ENCODE measurements around the gene TBC1D22A.

Gene TBC1D22A

GRCh38 chr22:46835693-46836092 is 73.2 kb downstream of the TBC1D22A start:
- DNase-seq (ENCODE audit: low read depth) = no peak

DNA sequence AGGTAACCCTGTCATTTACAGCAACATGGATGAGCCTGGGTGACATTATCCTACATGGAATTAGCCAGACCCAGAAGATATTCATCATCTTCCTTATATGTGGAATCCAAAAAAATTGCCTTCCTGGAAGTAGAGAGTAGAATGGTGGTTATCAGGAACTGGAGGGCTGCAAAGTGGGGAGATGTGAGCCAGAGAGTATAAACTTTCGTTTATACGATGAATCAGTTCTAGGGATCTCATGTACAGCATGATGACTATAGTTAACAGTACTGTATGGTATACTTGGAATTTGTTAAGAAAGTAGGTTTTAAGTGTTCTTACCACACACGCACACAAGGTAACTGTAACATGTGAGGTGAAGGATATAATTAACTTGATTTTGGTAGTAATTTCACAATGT is 79.1 kb downstream of the TBC1D22A start:
- no peak for DNase-seq (ENCODE audit: low read depth)

- no peak for DNase-seq (ENCODE audit: low read depth)
These were observed 80.2 kb downstream of the TBC1D22A start for GRCh38 chr22:46842606-46843005.

DNA sequence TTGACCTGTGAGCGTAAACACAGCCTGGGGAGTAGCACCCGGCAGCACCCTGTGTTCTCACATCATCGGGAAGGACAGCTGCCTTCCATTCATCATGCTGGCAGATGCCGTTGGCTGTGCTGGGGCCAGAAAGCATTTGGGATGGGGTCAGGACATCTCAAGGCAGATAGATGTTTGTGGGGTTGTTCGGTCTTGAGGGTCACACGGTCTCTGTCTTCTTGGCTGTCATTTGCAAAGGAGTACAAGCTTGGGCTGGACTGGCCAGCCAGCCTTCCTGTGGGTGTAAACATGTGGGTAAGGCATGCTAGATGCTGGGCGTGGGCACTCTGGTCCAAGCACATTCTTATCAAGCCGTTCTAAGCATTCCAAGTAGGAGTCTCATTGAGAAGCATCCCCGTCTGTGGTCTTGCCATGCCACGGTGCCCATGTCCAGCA is 81.4 kb downstream of the TBC1D22A start:
- no peak for DNase-seq (ENCODE audit: low read depth)

DNA sequence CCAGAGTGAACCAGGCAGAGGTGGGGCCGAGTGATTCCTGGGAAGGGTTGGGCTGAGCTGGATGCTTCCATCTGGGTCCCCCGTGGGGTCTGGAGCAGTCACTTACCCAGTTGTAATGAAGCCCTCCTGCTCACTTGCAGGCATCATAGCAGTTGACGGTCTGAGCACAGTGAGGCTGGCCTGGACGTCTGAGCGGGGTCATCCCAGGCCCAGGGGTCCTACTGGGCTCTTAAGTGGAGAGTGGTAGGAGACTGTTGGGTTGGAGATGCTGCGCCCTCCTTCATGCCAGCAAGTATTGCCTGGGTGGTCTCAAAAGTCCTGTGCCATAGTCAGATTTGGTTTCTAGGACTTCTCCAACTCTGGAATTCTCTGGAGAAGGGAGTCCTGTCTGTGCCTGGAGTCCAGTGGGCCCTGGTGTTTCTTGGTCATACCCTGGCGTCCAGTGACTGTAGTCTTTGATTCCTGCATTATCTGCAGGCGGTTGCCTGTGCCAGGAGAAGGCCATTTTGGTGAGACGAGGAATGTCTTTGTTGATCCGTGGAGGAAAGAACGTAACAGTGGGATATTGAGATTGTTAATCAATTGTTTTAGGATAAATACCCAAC is 82.3 kb downstream of the TBC1D22A start:
- no peak for DNase-seq (ENCODE audit: low read depth)

DNA sequence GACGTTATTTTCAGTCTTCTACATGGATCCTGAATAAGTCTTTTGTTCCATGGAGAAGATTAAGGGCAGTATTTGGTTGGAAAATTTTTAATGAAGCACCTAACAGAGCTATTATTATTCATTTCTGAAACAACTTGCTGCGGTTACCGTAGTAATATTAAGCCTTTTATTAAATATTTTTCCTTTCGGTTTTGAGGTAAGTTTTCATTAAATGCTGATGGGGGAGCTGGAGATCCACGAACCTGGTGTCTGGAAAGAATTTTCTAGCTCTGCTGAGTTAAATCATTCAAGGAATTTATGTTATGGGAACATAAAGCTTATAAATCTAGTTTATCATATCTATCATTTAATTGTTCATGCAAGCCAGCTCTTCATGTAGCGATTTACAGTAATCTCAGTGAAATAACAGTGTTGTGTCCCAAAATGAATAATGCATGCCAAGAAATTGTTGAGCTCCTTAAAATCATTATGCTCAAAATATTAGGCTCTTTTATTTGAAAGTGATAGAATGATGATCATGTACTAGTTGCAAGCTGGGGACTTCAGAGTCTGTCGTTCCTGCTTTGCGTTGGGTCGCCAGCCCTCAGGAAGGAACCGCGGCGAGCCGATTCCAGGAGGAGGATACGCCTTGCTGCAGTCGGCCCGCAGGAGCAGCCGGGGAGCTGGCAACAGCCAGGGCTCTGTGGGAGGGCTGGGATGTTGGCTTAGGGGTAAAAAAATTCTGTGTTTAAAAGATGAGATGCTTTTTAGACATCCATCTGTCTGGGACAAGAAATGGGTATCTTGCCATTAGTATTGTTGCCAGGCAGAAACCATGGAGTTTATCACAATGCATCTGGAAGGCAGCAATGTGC is 83.1 kb downstream of the TBC1D22A start:
- DNase-seq (ENCODE audit: low read depth) = no peak

DNA sequence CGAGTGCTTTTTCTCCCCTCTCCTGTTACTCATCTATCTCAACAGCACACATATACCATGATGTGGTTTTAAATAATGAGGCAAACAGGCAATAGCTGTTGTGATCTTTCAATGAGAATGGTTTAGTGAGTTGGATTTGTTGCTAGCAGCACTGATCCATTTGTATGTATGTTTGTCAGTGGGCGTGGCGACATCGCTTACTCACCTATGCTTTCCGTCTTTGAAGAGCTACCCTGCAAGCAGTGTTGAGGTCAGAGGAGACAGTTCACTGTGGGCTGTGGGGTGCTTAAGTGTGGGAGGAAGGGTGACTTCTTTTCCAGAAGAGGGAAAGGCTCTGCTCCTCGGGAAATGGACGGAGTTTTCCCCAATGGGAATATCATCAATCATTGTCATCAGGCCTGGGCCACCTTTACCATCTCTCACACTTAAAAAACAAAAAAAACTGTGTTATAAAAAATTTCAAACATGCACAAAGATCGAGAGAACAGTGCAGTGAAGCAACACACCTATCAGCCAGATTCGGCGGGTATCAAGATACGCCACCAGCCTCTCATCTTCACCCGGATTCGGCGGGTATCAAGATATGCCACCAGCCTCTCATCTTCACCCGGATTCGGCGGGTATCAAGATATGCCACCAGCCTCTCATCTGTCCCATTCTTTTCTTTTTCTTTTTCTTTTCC is 83.8 kb downstream of the TBC1D22A start:
- DNase-seq (ENCODE audit: low read depth) = no peak

GRCh38 chr22:46846832-46847355 is 84.4 kb downstream of the TBC1D22A start:
- DNase-seq (ENCODE audit: low read depth) = no peak

- no peak for DNase-seq (ENCODE audit: low read depth)
These were observed 85.7 kb downstream of the TBC1D22A start for GRCh38 chr22:46848197-46848596.

DNA sequence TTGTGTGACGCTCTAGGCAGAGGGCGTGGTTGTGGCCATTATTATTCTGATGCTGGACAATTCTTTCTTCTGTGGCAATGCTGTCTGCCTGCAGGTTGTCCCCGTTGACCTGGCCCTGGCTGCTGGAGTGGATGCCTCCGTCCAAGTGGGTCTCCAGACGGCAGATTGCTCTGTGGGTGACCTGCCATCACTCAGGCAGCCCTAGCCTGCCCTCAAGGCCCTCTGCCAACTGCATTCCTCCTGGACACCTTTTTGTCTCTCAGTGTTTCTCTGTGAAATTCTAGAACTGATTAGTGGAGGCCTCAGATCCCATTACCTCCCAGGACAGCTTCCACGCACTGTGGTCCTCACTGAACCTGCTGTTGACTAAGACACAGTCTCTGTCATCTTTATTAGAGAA is 86.7 kb downstream of the TBC1D22A start:
- DNase-seq (ENCODE audit: low read depth) = no peak

- no peak for DNase-seq (ENCODE audit: low read depth)
These were observed 87.5 kb downstream of the TBC1D22A start for GRCh38 chr22:46849951-46850350.

DNA sequence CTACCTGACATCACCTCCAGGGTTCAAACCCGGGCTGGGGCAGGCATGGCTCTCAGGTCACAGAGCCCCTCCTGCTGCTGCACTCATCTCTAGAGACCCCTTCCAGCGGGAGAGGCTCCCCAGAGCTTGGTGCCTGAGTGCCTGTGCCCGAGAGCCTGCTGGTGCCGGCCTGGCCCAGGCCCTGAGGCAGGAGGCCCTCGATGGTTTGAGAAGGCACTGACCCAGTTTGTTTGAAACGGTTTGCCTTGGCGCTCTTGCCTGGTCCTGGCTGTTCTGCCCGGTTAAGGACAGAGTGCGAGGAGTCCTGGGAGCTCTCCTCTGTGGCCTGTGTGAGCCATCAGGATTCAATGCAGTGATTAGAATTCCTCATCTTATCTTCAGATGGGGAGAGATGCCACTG is 88.9 kb downstream of the TBC1D22A start:
- no peak for DNase-seq (ENCODE audit: low read depth)

- no peak for DNase-seq (ENCODE audit: low read depth)
These were observed 89.5 kb downstream of the TBC1D22A start for GRCh38 chr22:46851941-46852340.

GRCh38 chr22:46852771-46853170 is 90.3 kb downstream of the TBC1D22A start:
- no peak for DNase-seq (ENCODE audit: low read depth)

- DNase-seq (ENCODE audit: low read depth) = no peak
These were observed 90.7 kb downstream of the TBC1D22A start for GRCh38 chr22:46853191-46853590.

DNA sequence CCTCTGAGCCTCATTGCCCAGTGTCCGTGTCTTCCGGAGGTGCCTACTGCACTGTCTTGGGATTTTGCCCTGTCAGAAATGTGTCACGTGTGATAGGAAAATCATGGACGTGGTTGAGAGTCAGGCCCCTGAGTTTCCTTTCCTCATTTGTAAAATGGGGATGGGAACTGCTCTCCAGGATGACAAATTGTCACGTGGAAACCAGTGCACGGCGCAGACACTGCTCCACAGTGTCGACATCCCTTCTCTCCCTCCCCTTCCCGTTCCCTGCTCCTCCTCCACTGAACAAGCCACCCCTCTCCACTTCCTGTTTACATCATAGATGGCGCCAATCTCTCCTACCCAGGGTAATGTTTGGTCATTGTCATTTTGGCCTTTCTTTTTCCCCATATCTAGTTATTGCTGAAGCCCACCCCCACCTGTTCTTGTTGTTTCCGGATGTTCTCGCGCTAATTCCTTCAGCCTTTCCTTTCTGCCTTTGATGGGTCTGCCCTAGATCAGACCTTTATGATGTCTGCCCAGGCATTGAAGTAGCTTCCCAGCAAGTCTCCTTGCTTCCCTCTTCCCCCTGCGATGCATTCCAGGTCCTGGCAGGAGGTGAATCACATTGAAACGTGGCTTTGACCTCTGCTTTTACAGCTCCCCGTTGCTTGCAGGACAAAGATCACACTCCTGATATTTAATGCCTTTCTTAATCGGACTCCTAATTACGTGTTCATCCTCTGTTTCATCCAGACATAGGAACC is 91.8 kb downstream of the TBC1D22A start:
- no peak for DNase-seq (ENCODE audit: low read depth)

DNA sequence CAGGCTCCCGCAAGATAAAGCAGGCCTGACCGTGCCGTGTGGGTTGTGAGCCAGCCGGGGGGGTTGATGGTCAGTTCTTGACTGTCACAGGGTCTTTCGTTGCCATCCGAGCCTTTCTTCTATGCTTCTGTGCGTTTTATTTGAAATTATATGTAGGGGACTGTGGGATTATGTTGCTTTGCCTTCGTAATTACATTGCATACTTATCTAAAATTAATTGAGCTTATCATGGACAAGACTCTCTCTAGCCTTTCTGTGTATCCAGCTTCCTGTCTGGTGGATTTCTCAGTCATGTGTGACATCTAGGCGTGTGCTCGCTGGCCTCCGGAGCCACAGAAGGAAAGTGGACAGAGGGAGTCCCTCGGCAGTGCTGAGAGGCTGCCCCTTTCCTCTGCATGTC is 93.2 kb downstream of the TBC1D22A start:
- DNase-seq (ENCODE audit: low read depth) = no peak

DNA sequence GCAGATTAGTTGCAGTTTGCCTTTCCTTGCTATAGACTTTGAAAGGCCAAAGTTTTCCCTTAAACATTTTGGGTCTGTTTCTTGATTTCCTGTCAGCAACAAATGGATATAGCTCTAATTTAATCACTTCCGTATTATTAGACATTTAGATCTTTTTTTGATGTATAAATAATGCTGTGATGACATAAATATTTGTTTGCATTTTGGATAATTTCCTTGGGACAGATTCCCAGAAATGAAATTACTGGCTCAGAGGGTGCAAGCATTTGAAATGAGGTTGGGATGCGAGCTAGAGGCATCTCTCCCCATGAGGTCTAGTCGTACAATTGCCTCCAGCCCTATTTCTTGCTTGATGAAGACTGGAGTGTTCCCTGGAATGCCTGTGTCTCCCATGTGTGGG is 94.2 kb downstream of the TBC1D22A start:
- DNase-seq (ENCODE audit: low read depth) = no peak

DNA sequence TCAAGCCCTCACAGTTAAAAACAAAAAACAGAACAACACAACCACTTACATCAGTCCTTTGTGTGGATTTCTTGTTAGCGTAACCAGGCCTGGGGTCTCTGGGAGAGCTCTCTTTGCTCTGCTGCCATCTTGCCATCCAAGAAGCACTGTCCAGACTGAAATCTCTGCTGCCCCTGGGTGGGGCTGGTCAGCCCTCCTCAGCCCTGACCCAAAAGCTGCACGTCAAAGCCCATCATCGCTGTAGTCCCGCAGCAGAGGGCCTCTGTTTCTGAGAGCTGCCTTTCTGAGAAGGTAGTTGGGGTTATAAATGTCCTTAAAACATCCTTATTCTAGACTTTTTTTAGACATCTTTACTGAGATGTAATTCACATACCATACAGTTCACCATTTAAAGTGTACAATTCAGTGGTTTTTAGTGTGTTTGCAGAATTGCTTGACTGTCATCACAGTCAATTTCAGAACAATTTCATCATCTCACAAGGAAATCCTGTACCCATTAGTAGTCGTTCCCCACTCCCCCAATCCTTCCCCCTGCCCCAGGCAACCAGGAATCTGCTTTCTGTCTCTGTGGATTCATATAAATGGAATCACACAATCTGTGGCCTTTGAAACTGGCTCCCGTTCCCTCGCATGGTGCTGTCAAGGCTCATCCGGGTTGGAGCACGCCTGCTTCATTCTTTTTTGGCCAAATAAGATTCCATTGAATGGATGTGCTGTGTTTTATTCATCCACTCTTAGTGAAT is 94.9 kb downstream of the TBC1D22A start:
- no peak for DNase-seq (ENCODE audit: low read depth)

GRCh38 chr22:46857885-46858143 is 95.4 kb downstream of the TBC1D22A start:
- DNase-seq (ENCODE audit: low read depth) = no peak

GRCh38 chr22:46858181-46858771 is 95.8 kb downstream of the TBC1D22A start:
- no peak for DNase-seq (ENCODE audit: low read depth)

Data from activated T-cell treated with anti-CD3 and anti-CD28 coated beads for 1 hour (primary cell).